GM12878 (cell line): ENCODE data around the gene PDSS1. TPM values are rescaled to one million over a fixed set of nuclear protein-coding genes. Genes with fewer than 3 reads are reported as not detected.

ENCODE experiments used
- ATAC-seq: fragments of 200-7000 bp; cut with Tn5 transposase; 3 replicates; pipeline ENCODE4 v1.9.1; 2020; ENCODE audit warnings: mild to moderate bottlenecking, moderate library complexity
- BruUV-seq: library from RNA; stranded (reverse); fragments of 400-500 nt; replicated peaks from 2 replicates; lab custom pipeline; 2021; lab: Mats Ljungman, UMichigan
- CTCF ChIA-PET: fragments of 300-600 bp; sonication (Branson Sonifier 250); formaldehyde crosslinking; extraction: SDS; loops from one replicate; lab custom pipeline; 2021; ENCODE audit warnings: inconsistent platforms; lab: Yijun Ruan, JAX
- POLR2A ChIA-PET: fragments of 350-600 bp; formaldehyde crosslinking; extraction: SDS; loops from one replicate; lab custom pipeline; 2021; ENCODE audit warnings: inconsistent platforms; lab: Charles Lee
- RAD21 ChIA-PET: fragments of 300-600 bp; sonication (Branson Sonifier 250); formaldehyde crosslinking; loops from one replicate; lab custom pipeline; 2023; ENCODE audit warnings: antibody characterized with exemption; ENCODE audit not compliant: unreplicated experiment; lab: Charles Lee
- SMC1A ChIA-PET: fragments of 300-600 bp; sonication (Branson Sonifier 250); formaldehyde crosslinking; loops from one replicate; lab custom pipeline; 2023; ENCODE audit not compliant: unreplicated experiment, uncharacterized antibody; lab: Charles Lee
- DNase-seq: peaks from one replicate; pipeline ENCODE4 v3.0.0-alpha.2; 2011; ENCODE audit warnings: low read depth, low spot score
- FAIRE-seq: peaks from 3 replicates; lab custom pipeline; 2011; peaks lifted over from hg19 to GRCh38; lab: Jason Lieb, UNC
- H2AFZ ChIP-seq: 2 replicates; pipeline ENCODE4 v1.6.0; 2011; ENCODE audit warnings: low read depth, low read length, control low read depth; ENCODE audit not compliant: control insufficient read depth
- H3K27ac ChIP-seq: 2 replicates; pipeline ENCODE4 v1.5.1; 2011; ENCODE audit warnings: control low read depth; ENCODE audit not compliant: control insufficient read depth, insufficient read depth
- H3K27me3 ChIP-seq, 2 experiments: replicated peaks in 1 of 2; 2 replicates each; pipeline versions ENCODE4 v1.6.0 to v1.6.1; 2011; ENCODE audit warnings: low read length in 1 of 2; ENCODE audit not compliant: control insufficient read depth in 2 of 2, insufficient read depth in 2 of 2
- H3K36me3 ChIP-seq, 2 experiments: 2 replicates each; pipeline ENCODE4 v1.5.1; 2011; ENCODE audit warnings: low read length in 1 of 2; ENCODE audit not compliant: control insufficient read depth in 2 of 2, insufficient read depth in 2 of 2
- H3K4me1 ChIP-seq: 2 replicates; pipeline ENCODE4 v1.6.1; 2011; ENCODE audit warnings: mild to moderate bottlenecking, low read length, moderate library complexity, mixed read lengths; ENCODE audit not compliant: control insufficient read depth, insufficient read depth
- H3K4me2 ChIP-seq: 2 replicates; pipeline ENCODE4 v1.6.0; 2011; ENCODE audit warnings: control low read depth; ENCODE audit not compliant: control insufficient read depth, insufficient read depth
- H3K4me3 ChIP-seq: fragments of 200-600 bp; sonication (generic); 2 replicates; pipeline ENCODE4 v1.5.1; 2016
- H3K79me2 ChIP-seq: 2 replicates; pipeline ENCODE4 v1.6.0; 2011; ENCODE audit warnings: low read length; ENCODE audit not compliant: control insufficient read depth, insufficient read depth
- H3K9ac ChIP-seq: 2 replicates; pipeline ENCODE4 v1.8.0; 2011; ENCODE audit warnings: low read length, control low read depth, mixed read lengths; ENCODE audit not compliant: control insufficient read depth, insufficient read depth
- H3K9me3 ChIP-seq: replicated peaks from 3 replicates; pipeline ENCODE4 v1.5.1; 2011; ENCODE audit warnings: mild to moderate bottlenecking, low read length; ENCODE audit not compliant: control insufficient read depth, insufficient read depth
- H4K20me1 ChIP-seq: 2 replicates; pipeline ENCODE4 v1.6.0; 2011; ENCODE audit not compliant: control insufficient read depth, insufficient read depth
- BHLHE40 ChIP-seq, 2 experiments: fragments of 450-650 bp in 1 of 2; IDR thresholded peaks; 2 replicates each; pipeline ENCODE4 v1.6.1; 2011 to 2017; ENCODE audit warnings: low read depth in 2 of 2, borderline replicate concordance in 1 of 2, improper control_type of control experiment in 1 of 2, low read length in 1 of 2, mild to moderate bottlenecking in 1 of 2
- JUNB ChIP-seq: IDR thresholded peaks from 2 replicates; pipeline ENCODE4 v1.6.1; 2016; ENCODE audit warnings: antibody characterized with exemption, mild to moderate bottlenecking
- NR2C2 ChIP-seq: IDR thresholded peaks from 2 replicates; pipeline ENCODE4 v1.6.1; 2011; ENCODE audit warnings: borderline replicate concordance, low read depth; ENCODE audit not compliant: control insufficient read depth, insufficient read length
- RAD21 ChIP-seq: IDR thresholded peaks from 2 replicates; pipeline ENCODE4 v1.6.1; 2011; ENCODE audit warnings: mild to moderate bottlenecking, low read depth, low read length, moderate library complexity; ENCODE audit not compliant: insufficient read depth
- RFX5 ChIP-seq: IDR thresholded peaks from 2 replicates; pipeline ENCODE4 v1.6.1; 2011; ENCODE audit warnings: low read depth, low read length, improper control_type of control experiment
- SKIL ChIP-seq: fragments of 450-650 bp; IDR thresholded peaks from 2 replicates; pipeline ENCODE4 v1.6.1; 2017; ENCODE audit warnings: mild to moderate bottlenecking, low read depth, inconsistent platforms; ENCODE audit not compliant: poor library complexity, severe bottlenecking
- SMAD5 ChIP-seq: IDR thresholded peaks from 2 replicates; pipeline ENCODE4 v1.6.1; 2016; ENCODE audit warnings: antibody characterized with exemption, low read depth
- USF2 ChIP-seq: IDR thresholded peaks from 2 replicates; pipeline ENCODE4 v1.6.1; 2011; ENCODE audit warnings: low read depth, low read length, improper control_type of control experiment, borderline replicate concordance
- YBX1 ChIP-seq: fragments of 450-650 bp; IDR thresholded peaks from 2 replicates; pipeline ENCODE4 v1.6.1; 2016; ENCODE audit warnings: antibody characterized with exemption
- WGBS: methylation state at CpG from one replicate; pipeline ENCODE4 v1.1.6; 2016; ENCODE audit warnings: low lambda C conversion rate; ENCODE audit not compliant: insufficient replicate concordance, insufficient coverage; ENCODE audit errors: missing lambda C conversion rate; 5-methylcytosine and 5-hydroxymethylcytosine counted together
- in situ Hi-C: fragments of 300-500 bp; cut with MboI; formaldehyde crosslinking; loops from 9 replicates; pipeline ENCODE4 v1.14.3; 2018; ENCODE audit warnings: mixed read lengths
- intact Hi-C: fragments of 100-400 bp; cut with micrococcal nuclease; formaldehyde crosslinking; loops from one replicate; pipeline ENCODE4 v1.14.2; 2022; ENCODE audit not compliant: unreplicated experiment
- polyA plus RNA-seq, 11 experiments: library from polyadenylated mRNA; depleted of rRNA in 4 of 11; unstranded in 6 of 11; stranded (reverse) in 5 of 11; fragments of >200 nt; fragmentation: Nextera tagmentation in 4 of 11; fragmentation: Illumina TruSeq in 1 of 11; extraction: Ambion mirVana in 4 of 11; extraction: Trizol in 1 of 11; gene quantifications; 1 replicate in 1 of 11; 2 replicates in 10 of 11; pipeline versions ENCODE4 v1.2.1 to v1.2.3, GENCODE V29; 2011 to 2016; ENCODE audit warnings: inconsistent platforms in 2 of 11, missing spikeins in 2 of 11, low read depth in 1 of 11
- total RNA-seq, 4 experiments: library from RNA; depleted of rRNA in 3 of 4; stranded (reverse); fragments of >200 nt in 3 of 4; fragmentation: Illumina TruSeq in 1 of 4; extraction: Trizol in 1 of 4; gene quantifications; 2 replicates each; pipeline versions ENCODE4 v1.2.1 to v1.2.3, GENCODE V29; 2013 to 2021

Gene PDSS1
- total and polyA plus RNA-seq, 10 of the 15 experiments (the other 5 are each of a cell fraction or from before 2014, with no cell fraction given): 12.2 to 48.2 (median 35.9) TPM

- no peaks in the 10 kb centered on the region for H4K20me1 ChIP-seq
- no peaks in the 10 kb centered on the region for H3K9me3 ChIP-seq
- no peaks in the 10 kb centered on the region for H3K79me2 ChIP-seq
- in situ Hi-C loops: no loop called here
- no peak overlapping the region for H3K27ac ChIP-seq
- ATAC-seq: no peak
- ChIA-PET POLR2A (interaction anchor here (1.0 kb wide), 1 partner anchor 73 kb away, joined by 9 read pairs; no protein-coding TSS in a partner anchor), SMC1A (interaction anchor here (0.6 to 1.2 kb wide), 4 partner anchors 14 to 459 kb away, joined by 3 to 4 read pairs (median 3); no protein-coding TSS in a partner anchor), CTCF (interaction anchor here (0.5 to 2.3 kb wide), 3 partner anchors 9 to 627 kb away, joined by 5 to 10 read pairs (median 5); no protein-coding TSS in a partner anchor), RAD21 (no interaction called here)
- H3K36me3 ChIP-seq: peaks cover 3 to 13% of the 10 kb centered on the region in 2 experiments
- TF ChIP-seq NR2C2 (no peak), RFX5 (no peak), RAD21 (no peak), SMAD5 (no peak), SKIL (no peak), YBX1 (no peak), USF2 (no peak), BHLHE40 (IDR thresholded peaks at IDR 0.05; ENCODE audit: borderline replicate concordance in 1 of 2, low read depth in 2 of 2, low read length in 1 of 2) (no peak), JUNB (no peak)
- no peaks in the 10 kb centered on the region for H3K27me3 ChIP-seq
- intact Hi-C loops: no loop called here
- H3K4me1 ChIP-seq: no peaks in the 10 kb centered on the region
- 93% methylated on average over 7 of the region's 7 CpGs for WGBS
- H2AFZ ChIP-seq: no peak overlapping the region
- H3K4me3 ChIP-seq: no peak overlapping the region
- DNase-seq: no peak
- no peak overlapping the region for H3K4me2 ChIP-seq
- FAIRE-seq: no peak
- no peak overlapping the region for H3K9ac ChIP-seq
- no TSS peak for BruUV-seq
These were observed 20.0 kb downstream of the PDSS1 start for GRCh38 chr10:26717476-26717875.
